Activated CD8-positive, alpha-beta memory T cell treated with anti-CD3 and anti-CD28 coated beads for 48 hours (primary cell): ENCODE data around the gene SHTN1.

Experiments
- DNase-seq, 3 experiments: peaks; one replicate each; pipeline ENCODE4 v3.0.0-alpha.2; 2020; ENCODE audit warnings: low read depth in 2 of 3, low spot score in 2 of 3

SHTN1 gene

GRCh38 chr10:116988311-116988710 lies 16.7 kb downstream of the SHTN1 start:
- no peak for DNase-seq

- no peak for DNase-seq
These were observed 19.4 kb downstream of the SHTN1 start for GRCh38 chr10:116985611-116986010.

GRCh38 chr10:116984202-116984990 lies 20.6 kb downstream of the SHTN1 start:
- no peak for DNase-seq

- no peak for DNase-seq
These were observed 24.9 kb downstream of the SHTN1 start for GRCh38 chr10:116980041-116980440.

GRCh38 chr10:116978901-116979300 lies 26.1 kb downstream of the SHTN1 start:
- DNase-seq = no peak

GRCh38 chr10:116974456-116975005 lies 30.5 kb downstream of the SHTN1 start:
- DNase-seq = no peak

- DNase-seq = no peak
These were observed 31.0 kb downstream of the SHTN1 start for GRCh38 chr10:116973946-116974455.

- no peak for DNase-seq
These were observed 31.5 kb downstream of the SHTN1 start for GRCh38 chr10:116973371-116973905.

GRCh38 chr10:116972131-116972530 lies 32.9 kb downstream of the SHTN1 start:
- no peak for DNase-seq

- no peak for DNase-seq
These were observed 34.9 kb downstream of the SHTN1 start for GRCh38 chr10:116970050-116970449.

GRCh38 chr10:116968331-116968730 lies 36.7 kb downstream of the SHTN1 start:
- DNase-seq = no peak

GRCh38 chr10:116961406-116962251 lies 43.4 kb downstream of the SHTN1 start:
- DNase-seq = no peak

- DNase-seq = no peak
These were observed 44.8 kb downstream of the SHTN1 start for GRCh38 chr10:116960066-116960776.

GRCh38 chr10:116952729-116953128 lies 52.3 kb downstream of the SHTN1 start:
- DNase-seq = no peak

GRCh38 chr10:116948530-116948870 lies 56.5 kb downstream of the SHTN1 start:
- DNase-seq = no peak

- no peak for DNase-seq
These were observed 57.0 kb downstream of the SHTN1 start for GRCh38 chr10:116947841-116948529.

GRCh38 chr10:116944911-116945310 lies 60.1 kb downstream of the SHTN1 start:
- DNase-seq = no peak

GRCh38 chr10:116931806-116932205 lies 73.2 kb downstream of the SHTN1 start:
- no peak for DNase-seq

GRCh38 chr10:116926426-116926825 lies 78.6 kb downstream of the SHTN1 start:
- no peak for DNase-seq

GRCh38 chr10:116925056-116925455 lies 79.9 kb downstream of the SHTN1 start:
- DNase-seq = no peak
